Stimulated activated CD8-positive, alpha-beta memory T cell treated with anti-CD3 and anti-CD28 coated beads, Interleukin-2, amount 100 ng/mL, for 48 hours (primary cell): ENCODE results near the gene RUNX1.

Experiments
- DNase-seq, 2 donors: peaks; one replicate each; pipeline ENCODE4 v3.0.0-alpha.2; 2020; ENCODE audit warnings: low read depth in 2 of 2

RUNX1 gene

DNA sequence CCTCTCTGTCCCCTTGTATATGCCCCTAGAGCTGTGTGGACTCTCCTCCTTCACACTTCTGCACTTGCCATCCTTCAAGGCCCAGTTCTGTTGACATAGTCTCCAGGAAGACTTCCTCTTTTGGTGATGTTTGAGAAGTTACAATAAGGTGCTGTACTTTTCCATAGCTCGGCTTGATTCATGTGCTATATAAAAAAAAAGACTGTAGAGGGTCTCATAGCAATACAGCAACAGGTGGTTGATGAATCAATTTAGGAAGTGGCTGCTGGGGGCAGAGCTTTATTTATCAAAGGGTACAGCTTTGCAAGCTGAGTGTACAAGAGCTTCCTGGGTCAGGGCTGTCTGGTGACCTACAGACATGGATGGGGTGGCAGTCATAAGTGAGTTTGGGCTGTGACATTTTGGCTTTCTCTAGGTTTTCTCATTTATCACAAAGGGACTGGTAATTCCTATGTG lies 102.7 kb downstream of the RUNX1 start:
- DNase-seq, result no peak

DNA sequence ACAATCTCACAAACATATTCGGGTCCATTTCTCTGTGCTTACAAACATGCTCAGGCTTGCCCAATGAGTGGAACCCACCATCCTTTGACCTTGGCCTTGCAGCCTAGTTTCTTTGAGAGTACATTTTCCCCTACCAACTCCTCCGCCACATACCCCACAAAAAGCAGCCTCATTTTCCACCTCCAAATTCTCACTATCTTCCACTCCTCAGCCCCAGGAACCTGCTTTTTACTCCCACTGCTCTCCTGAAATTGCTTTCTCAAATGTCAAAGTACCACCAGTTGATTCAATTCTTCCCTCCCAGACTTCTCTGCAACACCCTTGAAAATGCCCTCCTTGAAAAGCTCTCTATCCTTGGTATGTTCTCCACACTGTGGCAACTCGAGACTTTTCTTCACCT lies 103.8 kb downstream of the RUNX1 start:
- DNase-seq, result no peak

GRCh38 chr21:34944015-34944755 lies 104.9 kb downstream of the RUNX1 start:
- DNase-seq, result no peak

DNA sequence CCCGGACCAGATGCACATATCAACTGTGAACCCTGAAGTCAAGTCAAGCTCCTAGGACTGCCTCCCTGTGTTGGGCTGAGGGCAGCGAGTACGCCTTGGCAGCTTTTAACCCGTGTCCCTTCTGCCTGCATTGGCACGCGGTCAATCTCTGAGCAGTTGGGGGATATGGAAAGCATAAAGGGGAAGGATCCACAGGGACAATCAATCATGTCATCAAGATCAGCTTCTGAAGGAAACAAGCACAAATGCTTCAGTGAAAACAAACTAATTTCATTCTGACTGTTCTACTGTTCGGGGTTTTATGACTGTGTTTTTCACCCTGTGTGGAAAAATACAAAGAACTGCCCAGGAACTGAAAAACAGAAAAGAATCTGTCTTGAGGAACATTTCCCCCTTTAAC lies 106.2 kb downstream of the RUNX1 start:
- no peak for DNase-seq

DNA sequence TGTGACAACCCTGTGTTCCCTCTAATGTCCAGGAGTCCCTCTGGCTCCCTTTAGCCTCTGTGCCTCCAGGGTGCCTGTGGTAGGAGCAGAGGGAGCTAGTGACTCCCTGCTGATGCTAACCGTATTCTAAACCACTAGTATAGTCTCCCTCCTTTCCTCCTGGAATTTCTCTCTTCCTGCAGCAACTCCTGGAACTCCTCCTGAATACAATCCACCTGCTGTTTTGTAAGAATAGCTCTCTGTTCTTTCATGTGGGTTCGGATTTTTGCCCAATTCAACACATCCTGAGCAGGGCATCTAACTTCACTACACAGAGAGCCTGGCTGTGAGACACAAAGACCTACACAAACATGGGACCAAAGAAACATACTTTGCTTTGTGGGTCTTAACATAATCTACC lies 107.9 kb downstream of the RUNX1 start:
- no peak for DNase-seq

DNA sequence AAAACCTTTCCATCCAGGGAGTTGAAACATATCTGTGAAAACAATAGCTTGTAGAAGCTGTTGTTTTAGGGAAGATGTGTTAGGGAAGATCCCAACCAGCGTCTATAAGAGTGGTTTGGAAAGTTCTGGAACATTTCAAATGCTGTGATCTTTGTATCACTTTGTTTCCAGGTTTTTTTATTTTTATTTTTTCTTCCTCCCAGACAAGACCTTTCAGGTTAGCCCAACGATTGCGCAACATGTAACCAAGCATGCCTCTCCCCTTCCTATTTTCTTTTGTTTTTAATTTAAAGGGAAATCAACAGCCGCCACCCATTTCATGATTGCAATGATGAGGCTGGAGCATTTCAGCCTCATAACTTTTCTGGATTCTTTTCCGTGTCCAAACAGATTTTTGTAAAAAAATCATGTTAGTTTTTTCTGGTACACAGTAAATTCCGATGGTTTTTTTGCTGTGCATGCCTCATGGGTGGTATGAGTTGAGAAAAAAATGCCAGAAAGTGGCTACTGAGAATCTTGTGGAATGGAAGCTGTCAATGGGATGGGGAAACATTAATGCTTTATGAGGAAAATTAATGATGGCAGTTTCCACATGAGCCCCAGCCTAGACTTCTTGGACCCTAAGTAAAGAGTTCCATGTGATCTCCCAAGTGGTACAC lies 109.3 kb downstream of the RUNX1 start:
- no peak for DNase-seq

- no peak for DNase-seq
These were observed 110.9 kb downstream of the RUNX1 start for GRCh38 chr21:34938089-34938764.

DNA sequence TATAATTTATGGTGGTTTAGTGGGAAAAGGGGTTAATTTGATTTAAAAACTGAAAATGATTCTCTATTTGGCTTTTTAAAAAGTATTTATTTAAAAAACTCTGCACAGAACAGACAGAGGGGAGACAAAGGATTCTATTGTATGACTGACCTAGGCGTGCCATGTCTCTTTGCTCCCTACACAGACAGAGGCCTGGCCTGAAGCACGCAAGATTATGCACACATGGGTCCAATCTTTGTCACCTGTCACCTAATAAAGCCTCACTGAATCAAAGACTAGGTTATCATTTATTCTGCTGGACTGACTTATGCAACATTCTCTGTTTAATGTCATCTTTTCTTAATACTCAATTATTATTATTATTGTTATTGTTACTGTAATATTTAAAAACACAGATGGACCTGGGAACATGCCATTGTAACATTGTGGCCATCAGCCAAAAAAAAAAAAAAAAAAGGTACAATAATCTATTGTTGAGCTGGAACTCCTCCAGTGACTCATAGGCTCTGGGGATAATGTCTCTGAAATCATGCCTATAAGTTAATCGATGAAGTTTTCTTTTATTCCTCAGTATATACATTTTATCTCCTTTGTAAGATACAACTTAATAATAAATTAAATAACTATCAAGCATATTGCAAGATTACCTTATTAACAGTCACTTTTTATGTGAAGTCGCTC lies 112.1 kb downstream of the RUNX1 start:
- DNase-seq, result no peak

DNA sequence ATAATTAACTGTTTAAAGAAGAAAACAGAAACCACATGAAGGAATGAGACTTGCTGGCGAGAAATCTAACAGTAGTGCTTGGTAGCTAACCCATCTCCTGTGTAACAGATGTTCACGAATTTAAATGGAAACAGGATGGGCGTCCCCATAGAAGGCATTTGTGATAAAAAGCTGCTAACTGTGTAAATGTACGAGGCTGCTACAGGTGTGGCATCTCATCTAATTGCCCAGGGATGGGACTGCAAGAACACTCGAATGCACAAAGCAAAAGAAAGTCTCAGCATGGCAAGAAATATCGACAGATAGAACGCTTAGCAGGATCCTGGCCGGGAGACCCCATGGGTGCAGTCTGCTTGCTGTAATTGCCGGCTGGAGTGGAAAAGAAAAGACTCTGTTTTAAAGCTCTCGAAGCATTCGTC lies 112.7 kb downstream of the RUNX1 start:
- no peak for DNase-seq

- no peak for DNase-seq
These were observed 113.2 kb downstream of the RUNX1 start for GRCh38 chr21:34935898-34936297.

- DNase-seq, result no peak
These were observed 113.7 kb downstream of the RUNX1 start for GRCh38 chr21:34935452-34935851.

DNA sequence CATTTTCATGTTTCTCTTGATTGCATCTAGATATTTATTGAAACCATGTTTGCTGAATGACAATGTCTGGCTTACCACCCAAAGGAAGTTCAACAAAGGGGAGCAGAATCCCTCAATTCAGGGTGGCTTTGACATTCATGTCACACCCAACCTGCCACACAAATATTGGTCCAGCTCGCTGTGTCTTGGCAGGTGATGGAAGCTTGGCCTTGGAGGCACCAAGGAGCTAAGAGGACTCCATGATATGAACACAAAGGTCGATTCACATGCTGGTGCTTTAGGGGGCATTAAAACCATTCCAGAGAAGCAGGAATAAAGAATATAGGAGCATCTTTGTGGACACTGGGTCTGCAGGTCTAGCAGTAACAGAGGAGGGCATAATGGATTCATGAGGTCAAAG lies 114.8 kb downstream of the RUNX1 start:
- no peak for DNase-seq

- DNase-seq, result no peak
These were observed 115.3 kb downstream of the RUNX1 start for GRCh38 chr21:34933609-34934335.

DNA sequence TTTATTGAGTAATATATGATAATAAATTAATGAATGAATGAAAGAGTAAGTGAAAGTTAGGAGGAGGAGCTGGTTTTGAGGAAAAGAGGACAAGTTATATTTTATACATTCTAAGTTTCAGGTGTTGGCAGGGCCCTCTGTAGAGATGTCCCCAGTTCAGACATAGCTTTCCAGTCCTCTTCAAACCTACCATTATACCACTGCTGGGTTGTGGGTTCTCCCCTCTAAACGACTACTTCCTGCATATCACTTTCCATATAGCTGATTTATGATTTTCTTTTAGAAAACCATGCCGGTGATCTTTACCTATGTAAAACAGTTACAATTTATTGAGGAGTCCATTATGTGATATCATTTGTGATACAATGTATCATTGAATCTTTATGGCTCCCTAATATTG lies 116.9 kb downstream of the RUNX1 start:
- no peak for DNase-seq

DNA sequence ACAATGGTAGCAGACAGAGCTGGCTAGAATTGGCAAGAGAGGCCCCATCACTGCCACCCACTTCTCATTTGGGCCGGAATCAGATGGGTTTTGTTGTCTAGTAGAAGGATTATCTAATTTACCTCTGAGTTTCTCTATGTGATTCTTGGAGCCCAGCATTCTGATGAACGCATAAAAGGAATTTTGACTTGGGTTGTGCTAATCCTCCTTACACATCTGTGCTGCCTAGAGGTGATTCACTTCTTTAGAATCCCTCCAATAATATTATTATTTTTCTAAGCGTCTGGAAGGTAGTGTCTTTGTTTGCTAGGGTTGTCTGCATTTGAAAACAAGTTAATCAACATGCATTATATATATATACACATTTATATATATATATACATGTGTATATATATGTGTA lies 118.1 kb downstream of the RUNX1 start:
- DNase-seq, result no peak

GRCh38 chr21:34928637-34929036 lies 120.5 kb downstream of the RUNX1 start:
- DNase-seq, result no peak

DNA sequence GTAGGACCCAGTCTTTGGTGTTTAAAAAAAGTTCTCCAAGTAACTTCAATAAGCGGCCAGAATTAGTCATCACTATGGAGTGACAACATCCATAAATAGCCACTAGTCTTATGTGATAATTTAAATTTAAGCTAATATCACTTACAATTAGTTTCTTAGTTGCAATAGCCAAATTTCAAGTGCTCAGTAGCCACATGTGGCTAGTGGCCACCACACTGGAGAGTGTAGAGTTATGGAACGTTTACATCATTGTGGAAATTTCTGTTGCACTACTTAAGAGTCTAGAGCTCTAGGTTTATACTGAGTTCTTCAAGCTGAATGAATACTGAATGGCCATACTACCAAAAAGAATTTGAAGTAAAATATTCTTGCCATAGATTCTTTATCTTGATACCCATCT lies 121.1 kb downstream of the RUNX1 start:
- DNase-seq, result no peak

GRCh38 chr21:34926803-34927467 lies 122.2 kb downstream of the RUNX1 start:
- DNase-seq, result no peak

DNA sequence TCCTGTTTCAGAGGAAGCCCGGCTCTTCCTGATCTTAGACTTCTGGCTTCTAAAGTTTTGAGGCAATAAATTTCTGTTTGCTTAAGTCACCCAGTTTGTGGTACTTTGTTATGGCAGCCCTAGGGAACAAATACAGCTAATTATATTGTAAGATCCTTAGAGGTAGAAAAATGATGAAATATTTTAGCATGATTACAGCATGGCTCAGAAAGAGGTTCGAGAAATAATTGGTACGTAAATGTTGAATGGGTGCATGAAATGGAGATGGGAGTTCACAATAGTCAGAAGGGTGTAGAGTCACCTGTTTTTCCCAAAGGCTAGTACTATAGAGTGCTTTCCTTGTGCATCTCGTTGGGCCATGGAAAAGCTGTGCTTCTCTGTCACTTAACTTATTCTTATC lies 123.5 kb downstream of the RUNX1 start:
- DNase-seq, result no peak

DNA sequence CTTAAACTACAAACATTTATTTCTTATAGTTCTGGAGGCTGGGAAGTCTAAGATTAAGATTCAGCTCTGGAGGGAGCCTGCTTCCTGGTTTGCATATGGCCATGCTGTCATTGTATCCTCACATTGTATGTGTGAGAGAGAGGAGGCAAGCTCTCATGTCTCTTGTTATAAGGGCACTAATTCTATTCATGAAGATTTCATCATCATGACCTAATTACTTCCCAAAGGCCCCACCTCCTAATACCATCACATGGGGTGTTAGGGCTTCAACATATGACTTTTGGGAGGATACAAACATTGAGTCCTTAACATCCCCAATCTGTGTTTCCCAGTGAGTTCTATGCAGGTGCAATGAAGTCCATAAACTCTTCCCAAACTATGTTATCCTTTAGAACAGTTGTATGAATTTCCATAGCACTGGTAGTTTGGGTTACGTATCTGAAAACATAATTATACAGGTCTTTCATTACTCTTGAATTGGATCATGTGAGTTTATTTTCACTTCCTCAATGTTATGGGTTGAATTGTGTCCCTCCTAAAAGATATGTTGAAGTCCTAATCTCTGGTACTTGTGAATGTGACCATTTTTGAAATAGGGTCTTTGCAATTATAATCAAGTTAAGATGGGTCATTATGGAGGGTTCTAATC lies 124.2 kb downstream of the RUNX1 start:
- DNase-seq, result no peak

- no peak for DNase-seq
These were observed 124.9 kb downstream of the RUNX1 start for GRCh38 chr21:34924194-34924593.
